Stimulated activated CD4-positive, alpha-beta T cell treated with anti-CD3 and anti-CD28 coated beads, Interleukin-1b, Interleukin-23, amount 100 ng/mL, for 48 hours (primary cell): ENCODE results near the gene EGR2.
A peak's percentile ranks its signal among the peaks of the same experiment; 100 is the strongest.
"Not testable (repeated sequence)": the region's sequence is repeated elsewhere in the genome, so short reads cannot be mapped to it uniquely, and the experiment has no call there.

Experiments
- DNase-seq: peaks from one replicate; pipeline ENCODE4 v3.0.0-alpha.2; 2020

Gene EGR2

DNA sequence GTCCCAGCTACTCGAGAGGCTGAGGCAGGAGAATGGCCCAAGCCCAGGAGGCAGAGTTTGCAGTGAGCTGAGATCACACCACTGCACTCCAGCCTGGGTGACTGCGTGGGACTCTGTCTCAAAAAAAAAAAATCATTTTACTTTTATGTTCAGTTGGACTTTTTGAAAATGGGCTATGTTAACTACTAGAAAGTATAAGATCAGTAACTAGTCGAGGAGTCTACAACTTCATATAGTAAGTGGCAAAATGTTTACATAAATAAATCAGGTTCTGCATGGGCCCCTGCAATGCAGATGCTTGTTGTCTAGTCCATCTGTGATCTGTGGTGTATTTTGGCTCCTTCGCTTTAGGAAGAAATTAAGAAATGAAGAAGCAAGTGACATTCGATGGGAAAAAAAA is 23.9 kb downstream of the EGR2 start:
- no peak for DNase-seq

DNA sequence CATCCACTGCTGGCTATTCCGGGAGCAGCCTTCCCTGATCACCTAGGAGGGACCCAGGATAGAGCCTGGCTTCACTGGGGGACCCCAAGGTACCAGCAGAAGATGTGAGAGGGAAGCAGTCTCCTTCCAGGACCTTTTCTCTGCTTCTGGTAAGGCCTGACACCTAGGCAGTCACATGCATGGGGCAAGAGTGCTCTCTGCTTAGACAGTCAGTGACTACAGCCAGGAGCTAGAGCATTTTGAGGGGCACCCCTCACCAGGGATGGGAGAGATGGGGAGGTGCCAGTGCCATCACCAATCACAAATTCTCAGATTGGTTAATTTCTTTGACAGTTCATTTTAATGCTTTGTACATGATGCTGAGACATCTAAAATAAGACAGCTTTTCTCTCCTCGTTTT is 25.6 kb downstream of the EGR2 start:
- no peak for DNase-seq

DNA sequence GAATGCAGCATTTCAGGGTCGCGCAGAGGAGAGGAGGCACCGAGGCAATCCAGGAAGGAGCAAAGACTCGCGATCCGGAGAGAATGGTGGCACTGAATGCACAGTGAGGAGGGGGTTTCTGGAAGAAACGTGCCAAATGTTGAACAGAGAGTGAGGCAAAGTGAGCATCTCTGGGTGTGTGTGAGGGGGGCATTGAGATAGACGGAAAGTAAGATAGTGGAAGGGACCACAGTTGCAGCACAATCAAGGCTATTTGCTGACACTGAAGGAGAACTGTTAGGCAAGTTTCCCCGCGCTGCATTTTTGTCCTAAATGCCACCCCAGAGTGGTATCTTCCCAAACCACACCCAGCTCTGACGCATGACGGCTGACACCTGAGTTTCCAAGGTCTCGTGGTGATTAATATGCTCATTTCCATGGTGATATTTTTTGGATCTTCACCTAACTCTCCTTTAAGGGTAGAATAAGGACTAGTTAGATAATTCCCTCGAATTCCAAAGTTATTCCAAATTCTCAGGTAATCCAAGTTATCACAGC is 26.1 kb downstream of the EGR2 start:
- no peak for DNase-seq

DNA sequence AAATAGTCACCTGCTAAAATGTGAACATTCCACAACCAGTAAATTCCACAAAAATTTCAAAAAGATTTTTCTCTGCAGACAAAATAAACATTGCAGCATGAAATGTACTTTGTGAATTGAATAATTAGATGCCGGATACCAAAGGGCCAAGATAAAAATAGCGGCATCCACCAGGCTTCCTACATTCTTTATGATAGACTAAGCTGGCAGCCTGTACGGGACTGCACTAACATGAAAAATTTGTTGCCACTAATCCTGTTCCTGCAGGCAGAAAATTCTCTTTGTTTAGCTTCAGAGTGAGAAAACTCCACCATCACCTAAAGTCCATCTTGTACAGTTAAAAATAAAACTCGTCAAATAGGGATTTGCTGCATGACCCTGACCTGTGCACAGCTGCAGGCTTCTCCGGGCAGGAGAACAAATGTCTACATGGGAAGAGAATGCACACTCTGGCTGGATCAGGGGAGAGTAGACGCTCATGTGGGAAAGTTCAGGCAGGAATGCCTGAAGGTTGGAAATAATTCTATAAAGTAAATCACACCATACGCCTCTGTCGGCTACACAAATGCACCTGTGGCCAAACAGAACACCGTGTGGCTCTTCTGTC is 27.2 kb downstream of the EGR2 start:
- no peak for DNase-seq

DNA sequence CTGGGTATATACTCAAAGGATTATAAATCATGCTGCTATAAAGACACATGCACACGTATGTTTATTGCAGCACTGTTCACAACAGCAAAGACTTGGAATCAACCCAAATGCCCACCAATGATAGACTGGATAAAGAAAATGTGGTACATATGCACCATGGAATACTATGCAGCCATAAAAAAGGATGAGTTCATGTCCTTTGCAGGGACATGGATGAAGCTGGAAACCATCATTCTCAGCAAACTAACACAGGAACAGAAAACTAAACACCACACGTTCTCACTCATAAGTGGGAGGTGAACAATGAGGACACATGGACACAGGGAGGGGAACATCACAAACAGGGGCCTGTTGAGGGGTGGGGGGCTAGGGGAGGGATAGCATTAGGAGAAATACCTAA is 27.9 kb downstream of the EGR2 start:
- DNase-seq = not testable (repeated sequence)

DNA sequence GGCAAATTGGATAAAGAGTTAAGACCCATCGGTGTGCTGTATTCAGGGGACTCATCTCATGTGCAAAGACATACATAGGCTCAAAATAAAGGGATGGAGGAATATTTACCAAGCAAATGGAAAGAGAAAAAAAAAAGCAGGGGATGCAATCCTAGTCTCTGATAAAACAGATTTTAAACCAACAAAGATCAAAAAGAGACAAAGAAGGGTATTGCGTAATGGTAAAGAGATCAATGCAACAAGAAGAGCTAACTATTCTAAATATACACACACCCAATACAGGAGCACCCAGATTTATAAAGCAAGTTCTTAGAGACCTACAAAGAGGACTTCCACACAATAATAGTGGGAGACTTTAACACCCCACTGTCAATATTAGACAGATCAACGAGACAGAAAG is 31.6 kb downstream of the EGR2 start:
- DNase-seq = not testable (repeated sequence)

DNA sequence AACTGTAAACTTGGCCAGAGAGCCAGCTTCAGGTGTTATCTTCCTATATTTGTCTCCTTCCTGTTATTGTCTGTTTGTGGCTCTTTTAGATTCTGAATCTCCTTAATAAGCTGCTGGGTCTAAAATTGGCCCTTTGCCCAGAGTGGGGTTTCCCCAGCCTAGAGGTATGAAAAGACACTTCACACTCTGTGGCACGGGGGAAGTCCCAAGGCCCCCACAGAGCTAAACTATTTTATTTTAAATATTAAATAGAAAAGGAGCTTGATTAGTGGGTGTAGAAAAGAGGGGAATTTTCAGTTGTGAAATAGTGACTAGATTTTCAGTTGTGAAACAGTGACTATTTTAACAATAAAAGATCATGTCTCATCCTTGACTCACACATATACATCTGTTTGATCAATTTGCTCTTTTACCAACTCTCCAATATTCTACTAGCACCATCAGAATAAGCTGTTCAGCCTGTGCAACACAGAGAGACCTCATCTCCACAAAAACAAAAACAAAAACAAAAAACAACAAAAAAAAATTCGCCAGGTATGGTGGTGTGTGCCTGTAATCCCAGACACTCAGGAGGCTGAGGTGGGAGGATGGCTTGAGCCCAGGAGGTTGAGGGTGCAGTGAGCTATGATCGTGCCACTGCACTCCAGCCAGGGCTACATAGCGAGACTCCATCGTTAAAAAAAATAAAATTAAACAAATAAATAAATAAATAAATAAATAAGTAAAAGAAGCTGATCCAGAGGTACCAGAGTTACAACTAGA is 36.5 kb downstream of the EGR2 start:
- DNase-seq = peak; percentile 88

DNA sequence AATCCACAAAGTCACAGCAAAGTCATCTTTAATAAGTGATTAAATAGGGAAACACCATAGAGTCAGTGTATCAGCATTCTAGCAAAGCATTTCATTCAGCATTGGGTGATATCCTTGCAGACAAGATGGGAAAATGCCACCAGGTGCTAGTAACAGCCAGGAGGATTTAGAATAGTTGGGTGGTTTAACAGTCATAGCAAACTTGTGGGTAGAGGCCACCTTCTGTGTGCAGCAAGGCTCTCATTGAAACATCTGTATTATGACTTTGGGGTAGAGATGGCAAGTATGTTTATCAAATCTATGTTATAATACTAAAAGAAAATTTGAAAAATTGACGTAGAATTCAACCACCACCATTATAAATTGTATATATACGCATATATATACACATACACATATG is 38.0 kb downstream of the EGR2 start:
- no peak for DNase-seq

DNA sequence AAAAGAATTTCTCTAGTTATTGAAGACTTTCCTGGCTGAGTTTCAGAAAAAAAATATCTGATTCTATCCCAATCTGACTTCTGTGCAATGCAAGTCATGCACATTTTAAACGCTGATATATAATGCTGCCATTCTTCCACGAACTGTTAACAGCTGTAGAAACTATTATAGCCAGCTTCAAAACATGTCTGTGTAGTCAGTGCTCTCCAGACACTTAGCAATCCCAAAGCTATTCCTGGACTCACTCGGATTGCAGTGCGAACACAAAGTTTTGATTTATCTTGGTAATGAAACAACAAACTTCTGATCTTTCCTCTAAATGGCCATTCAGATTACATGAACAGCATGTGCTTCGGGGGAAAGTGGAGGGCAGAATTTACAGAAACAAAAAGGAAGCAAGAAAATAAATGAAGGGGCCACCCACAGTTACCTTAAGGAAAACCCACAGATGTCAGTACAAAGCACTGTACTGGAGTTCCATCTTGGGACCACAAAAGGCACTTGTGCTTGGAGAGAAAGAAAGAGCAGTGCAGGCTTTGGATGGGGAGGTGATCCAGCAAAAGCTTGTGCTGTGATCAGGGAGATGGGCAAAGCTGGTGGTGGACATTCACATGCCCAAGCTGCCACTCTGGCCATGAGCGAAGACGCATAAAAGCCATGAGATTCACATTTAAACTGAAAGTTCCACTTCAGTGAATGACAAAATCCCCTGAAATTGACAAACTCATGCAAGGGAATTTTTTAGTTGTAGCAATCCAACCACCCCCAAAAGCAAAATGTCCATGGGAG is 43.8 kb downstream of the EGR2 start:
- DNase-seq = no peak

DNA sequence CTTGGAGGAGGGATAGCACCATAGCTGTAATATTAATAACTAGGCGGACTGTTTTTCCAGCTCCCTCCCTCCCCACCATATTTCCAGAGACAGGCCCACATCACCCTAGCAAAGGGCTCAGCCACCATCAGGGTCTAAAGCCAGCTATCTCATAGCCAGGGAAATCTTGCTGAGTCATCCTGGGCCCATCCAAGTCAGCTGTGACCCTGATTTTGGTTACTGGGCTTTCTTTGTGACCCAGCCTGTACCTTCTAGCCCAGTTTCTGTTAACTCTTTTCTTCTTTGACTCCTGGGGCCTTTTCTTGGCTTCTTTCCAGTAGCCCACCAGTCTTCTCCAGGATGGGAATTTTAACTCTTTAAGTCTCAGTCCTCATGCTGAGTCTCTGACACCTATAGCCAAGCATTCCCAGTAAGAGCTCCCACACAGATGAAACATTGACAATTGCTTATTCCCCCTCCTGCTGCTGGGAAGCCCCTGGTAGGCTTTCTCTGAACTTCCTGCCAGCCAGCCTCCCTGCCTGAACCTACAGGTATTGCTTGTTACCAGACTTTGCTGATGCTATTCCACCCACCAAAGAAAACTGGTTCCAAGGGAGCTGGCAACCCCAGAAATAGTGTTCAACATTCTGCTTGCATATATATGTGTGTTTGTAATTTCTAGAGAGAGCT is 46.5 kb downstream of the EGR2 start:
- DNase-seq = no peak

DNA sequence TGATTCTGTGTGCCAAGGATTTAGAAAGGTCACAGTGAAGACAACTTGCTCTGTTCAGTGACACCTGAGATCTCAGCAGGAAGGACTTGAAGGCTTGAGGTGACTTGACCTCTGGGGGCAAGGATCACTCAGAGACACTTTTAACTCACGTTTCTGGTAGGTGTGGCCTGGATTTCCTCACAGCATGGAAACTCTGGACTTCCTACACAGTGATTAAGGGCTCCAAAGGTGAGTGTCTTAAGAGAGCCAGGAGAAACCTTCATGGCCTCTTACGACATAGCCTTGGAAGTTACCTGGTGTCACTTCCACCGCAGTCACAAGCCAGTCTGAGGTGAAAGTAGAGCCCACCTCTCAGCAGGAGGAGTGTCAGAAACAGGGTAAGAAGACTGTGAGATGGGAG is 49.8 kb downstream of the EGR2 start:
- no peak for DNase-seq

DNA sequence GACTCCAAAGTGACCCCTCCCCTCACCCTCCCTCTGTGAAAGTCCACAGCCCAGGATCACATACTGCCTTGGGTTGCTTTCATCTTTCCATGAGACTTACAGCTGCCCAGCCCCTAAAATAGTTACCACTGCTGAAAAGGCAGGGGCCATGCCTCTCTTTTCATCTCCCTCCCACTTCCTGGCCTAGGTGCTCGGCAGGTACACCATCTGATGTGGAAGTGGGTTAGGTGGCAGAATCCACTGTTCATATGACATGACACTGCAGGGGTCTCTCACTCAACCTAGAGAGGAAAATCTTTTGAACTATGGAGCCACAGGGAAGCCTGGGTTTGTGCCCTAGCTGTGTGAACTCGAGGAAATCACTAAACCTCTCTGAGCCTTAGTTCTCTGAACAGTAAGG is 50.4 kb downstream of the EGR2 start:
- no peak for DNase-seq

DNA sequence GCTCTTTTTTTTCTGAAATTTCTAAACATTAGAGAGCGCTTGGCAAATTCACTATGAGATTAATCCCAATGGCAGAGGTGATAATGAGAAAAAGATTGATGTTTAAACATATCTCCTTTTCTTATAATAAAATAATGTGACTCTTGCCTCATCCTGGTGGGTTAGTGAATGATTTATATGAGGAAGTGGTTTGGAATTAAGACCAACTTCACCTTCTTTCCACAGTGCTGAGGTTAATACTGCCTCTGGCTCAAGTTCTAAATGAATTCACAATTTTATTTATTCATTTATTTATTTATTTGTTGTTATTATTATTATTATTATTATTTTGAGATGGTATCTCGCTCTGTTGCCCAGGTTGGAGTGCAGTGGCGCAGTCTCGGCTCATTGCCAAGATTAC is 52.2 kb downstream of the EGR2 start:
- DNase-seq = no peak

DNA sequence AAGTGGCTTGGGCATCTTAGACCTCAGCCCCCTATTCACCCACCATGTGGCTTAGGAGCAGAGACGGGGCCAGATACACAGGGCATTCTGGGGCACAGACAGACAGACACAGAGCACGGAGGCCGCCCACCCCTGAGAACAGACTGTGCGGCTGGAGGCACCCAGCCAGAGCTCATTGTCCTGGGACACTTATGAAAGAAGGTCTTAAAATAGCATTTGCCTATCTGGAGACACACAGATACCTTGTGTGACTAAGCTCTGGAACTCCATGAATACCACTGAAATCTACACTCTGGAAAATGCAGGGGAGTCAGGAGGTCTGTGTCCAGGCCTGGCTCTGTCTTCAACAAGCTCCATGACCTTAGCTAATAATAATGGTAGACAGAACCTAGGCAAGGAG is 53.0 kb downstream of the EGR2 start:
- no peak for DNase-seq
